GM12801 (cell line): Measurements from ENCODE around the gene NSG1.

Experiments used
- CTCF ChIP-seq: IDR thresholded peaks from one replicate; pipeline ENCODE4 v1.5.1; 2011; ENCODE audit warnings: control low read depth; ENCODE audit not compliant: insufficient read length; ENCODE audit errors: extremely low read depth

Gene NSG1

GRCh38 chr4:4428966-4429875 is 42.3 kb downstream of the NSG1 start:
- TF ChIP-seq CTCF: no peak

GRCh38 chr4:4430492-4431195 is 43.7 kb downstream of the NSG1 start:
- peak; percentile 41 for TF ChIP-seq CTCF

GRCh38 chr4:4432341-4433125 is 45.6 kb downstream of the NSG1 start:
- TF ChIP-seq CTCF: no peak

GRCh38 chr4:4433941-4434340 is 47.0 kb downstream of the NSG1 start:
- no peak for TF ChIP-seq CTCF

GRCh38 chr4:4436244-4436823 is 49.4 kb downstream of the NSG1 start:
- no peak for TF ChIP-seq CTCF

GRCh38 chr4:4437798-4438470 is 51.0 kb downstream of the NSG1 start:
- TF ChIP-seq CTCF: no peak
